SK-N-SH treated with all-trans-retinoic acid at 6 μM for 48 hours (cell line): ENCODE measurements around the gene FANCC.
A peak's percentile ranks its signal among the peaks of the same experiment; 100 is the strongest.
"Not testable (repeated sequence)": the region's sequence is repeated elsewhere in the genome, so short reads cannot be mapped to it uniquely, and the experiment has no call there.

Source experiments
- ATAC-seq: fragments of 200-7000 bp; cut with Tn5 transposase; 3 replicates; pipeline ENCODE4 v1.9.1; 2020; ENCODE audit warnings: mild to moderate bottlenecking, moderate library complexity
- ARNTL ChIP-seq: fragments of 450-650 bp; formaldehyde crosslinking; IDR thresholded peaks from 2 replicates; pipeline ENCODE4 v1.5.0; 2020; ENCODE audit warnings: low read depth, mild to moderate bottlenecking, moderate library complexity, borderline replicate concordance
- BACH2 ChIP-seq: fragments of 250-450 bp; sonication (Bioruptor Pico); IDR thresholded peaks from 2 replicates; pipeline ENCODE4 v1.9.0; 2021; ENCODE audit warnings: mild to moderate bottlenecking, borderline replicate concordance
- CREB5 ChIP-seq: fragments of 250-450 bp; sonication (Bioruptor Pico); IDR thresholded peaks from 2 replicates; pipeline ENCODE4 v1.5.1; 2020; ENCODE audit warnings: low read depth, mild to moderate bottlenecking, moderate library complexity
- CSRNP3 ChIP-seq: fragments of 250-450 bp; sonication (Bioruptor Pico); IDR thresholded peaks from 2 replicates; pipeline ENCODE4 v1.5.1; 2021; ENCODE audit warnings: mild to moderate bottlenecking, moderate library complexity
- ESRRG ChIP-seq: fragments of 250-450 bp; sonication (Bioruptor Pico); IDR thresholded peaks from 2 replicates; pipeline ENCODE4 v1.6.1; 2021; ENCODE audit warnings: mild to moderate bottlenecking
- GLIS3 ChIP-seq: fragments of 250-450 bp; sonication (Bioruptor Pico); IDR thresholded peaks from 2 replicates; pipeline ENCODE4 v1.5.0; 2020; ENCODE audit warnings: mild to moderate bottlenecking, moderate library complexity
- ISL1 ChIP-seq: fragments of 250-450 bp; sonication (Bioruptor Pico); IDR thresholded peaks from 2 replicates; pipeline ENCODE4 v2.1.2; 2022; ENCODE audit warnings: mild to moderate bottlenecking, moderate library complexity
- OSR1 ChIP-seq: fragments of 250-450 bp; sonication (Bioruptor Pico); IDR thresholded peaks from 2 replicates; pipeline ENCODE4 v1.8.0; 2022; ENCODE audit warnings: moderate library complexity, mild to moderate bottlenecking, inconsistent platforms
- PATZ1 ChIP-seq: fragments of 250-450 bp; sonication (Bioruptor Pico); IDR thresholded peaks from 2 replicates; pipeline ENCODE4 v1.8.0; 2020; ENCODE audit warnings: mild to moderate bottlenecking, moderate library complexity, borderline replicate concordance
- PPARA ChIP-seq: fragments of 250-450 bp; sonication (Bioruptor Pico); IDR thresholded peaks from 2 replicates; pipeline ENCODE4 v1.5.0; 2020; ENCODE audit warnings: mild to moderate bottlenecking, borderline replicate concordance
- RARB ChIP-seq: fragments of 250-450 bp; sonication (Bioruptor Pico); IDR thresholded peaks from 2 replicates; pipeline ENCODE4 v1.8.0; 2021; ENCODE audit warnings: mild to moderate bottlenecking, moderate library complexity
- SNAI2 ChIP-seq: fragments of 250-450 bp; sonication (Bioruptor Pico); IDR thresholded peaks from 2 replicates; pipeline ENCODE4 v1.5.0; 2020; ENCODE audit warnings: mild to moderate bottlenecking, moderate library complexity
- TCF4 ChIP-seq: fragments of 250-450 bp; sonication (Bioruptor Pico); IDR thresholded peaks from 2 replicates; pipeline ENCODE4 v1.8.0; 2021; ENCODE audit warnings: mild to moderate bottlenecking, moderate library complexity, borderline replicate concordance
- TOX ChIP-seq: fragments of 250-450 bp; sonication (Bioruptor Pico); IDR thresholded peaks from 2 replicates; pipeline ENCODE4 v1.8.0; 2021; ENCODE audit warnings: mild to moderate bottlenecking, moderate library complexity, borderline replicate concordance
- TSHZ2 ChIP-seq: fragments of 250-450 bp; sonication (Bioruptor Pico); IDR thresholded peaks from 2 replicates; pipeline ENCODE4 v1.5.0; 2020; ENCODE audit warnings: mild to moderate bottlenecking, moderate library complexity
- ZC3H10 ChIP-seq: fragments of 250-450 bp; sonication (Bioruptor Pico); IDR thresholded peaks from 2 replicates; pipeline ENCODE4 v1.5.1; 2021; ENCODE audit warnings: mild to moderate bottlenecking, moderate library complexity
- ZFP3 ChIP-seq: fragments of 250-450 bp; sonication (Bioruptor Pico); IDR thresholded peaks from 2 replicates; pipeline ENCODE4 v1.5.0; 2020; ENCODE audit warnings: mild to moderate bottlenecking, moderate library complexity
- ZFP30 ChIP-seq: fragments of 450-650 bp; formaldehyde crosslinking; IDR thresholded peaks from 2 replicates; pipeline ENCODE4 v1.5.0; 2022; ENCODE audit warnings: mild to moderate bottlenecking, moderate library complexity
- ZNF565 ChIP-seq: fragments of 450-650 bp; formaldehyde crosslinking; conservative IDR thresholded peaks from 2 replicates; pipeline ENCODE4 v1.5.0; 2020; ENCODE audit warnings: low read depth, mild to moderate bottlenecking, moderate library complexity
- ZNF70 ChIP-seq: fragments of 450-650 bp; formaldehyde crosslinking; IDR thresholded peaks from 2 replicates; pipeline ENCODE4 v1.5.0; 2020; ENCODE audit warnings: mild to moderate bottlenecking, moderate library complexity
- ZNF8 ChIP-seq: fragments of 450-650 bp; formaldehyde crosslinking; IDR thresholded peaks from 2 replicates; pipeline ENCODE4 v1.5.0; 2020; ENCODE audit warnings: mild to moderate bottlenecking, moderate library complexity

The FANCC gene

GRCh38 chr9:95225076-95225725 is 92.3 kb downstream of the FANCC start:
- peak; percentile 23; the same call in 1 of the 3 replicates for ATAC-seq
- TF ChIP-seq TCF4 (CRISPR knock-in tag) (peak; percentile 59; the same call in 1 of the 2 replicates), RARB (CRISPR knock-in tag) (no peak), ISL1 (CRISPR knock-in tag) (no peak)

GRCh38 chr9:95224376-95225019 is 93.0 kb downstream of the FANCC start:
- TF ChIP-seq ZNF565 (CRISPR knock-in tag): no peak
- TF ChIP-seq ESRRG (CRISPR knock-in tag): no peak
- TF ChIP-seq, all 23 proteins: peak for 0
- ATAC-seq: no peak

- not testable (repeated sequence) for ATAC-seq
Measured at GRCh38 chr9:95220352-95220751, 97.2 kb downstream of the FANCC start.

GRCh38 chr9:95218773-95219172 is 98.7 kb downstream of the FANCC start:
- no peak for ATAC-seq
- TF ChIP-seq SNAI2: no peak
- TF ChIP-seq GLIS3 (CRISPR knock-in tag): no peak
- TF ChIP-seq ESRRG (CRISPR knock-in tag): no peak
- no peak for TF ChIP-seq TOX (CRISPR knock-in tag)
- TF ChIP-seq ISL1 (CRISPR knock-in tag): no peak
- TF ChIP-seq BACH2: no peak
- no peak for TF ChIP-seq ZNF565 (CRISPR knock-in tag)
- no peak for TF ChIP-seq ARNTL (CRISPR knock-in tag)
- no peak for TF ChIP-seq ZFP30 (CRISPR knock-in tag)
- TF ChIP-seq CSRNP3: no peak
- no peak for TF ChIP-seq OSR1 (CRISPR knock-in tag)
- TF ChIP-seq, all 23 proteins: peak for 0

- ATAC-seq: no peak
- TF ChIP-seq ZFP3 (CRISPR knock-in tag) (no peak), ZC3H10 (CRISPR knock-in tag) (no peak), BACH2 (no peak), TOX (CRISPR knock-in tag) (no peak), OSR1 (CRISPR knock-in tag) (no peak), ARNTL (CRISPR knock-in tag) (no peak), ZNF565 (CRISPR knock-in tag) (no peak), PPARA (no peak), ISL1 (CRISPR knock-in tag) (no peak), ZNF70 (CRISPR knock-in tag) (no peak), RARB (CRISPR knock-in tag) (no peak), ZFP30 (CRISPR knock-in tag) (no peak), ZNF8 (CRISPR knock-in tag) (no peak), CSRNP3 (no peak), TSHZ2 (CRISPR knock-in tag) (no peak), PATZ1 (CRISPR knock-in tag) (no peak), CREB5 (CRISPR knock-in tag) (no peak)
Measured at GRCh38 chr9:95217936-95218335, 99.6 kb downstream of the FANCC start.
